SK-N-SH (cell line): ENCODE measurements around the gene ELOVL1. TPM values are rescaled to one million over a fixed set of nuclear protein-coding genes. Genes with fewer than 3 reads are reported as not detected.

Experiments used
- CTCF ChIA-PET: fragments of 300-600, 350-600 bp; formaldehyde crosslinking; extraction: SDS; loops from one replicate; lab custom pipeline; 2021; lab: Yijun Ruan, JAX
- POLR2A ChIA-PET: fragments of 350-600 bp; sonication (Branson Sonifier 250); formaldehyde crosslinking; extraction: SDS; loops from one replicate; lab custom pipeline; 2020; ENCODE audit warnings: antibody characterized with exemption, inconsistent platforms; lab: Yijun Ruan, JAX
- DNase-seq: peaks from one replicate; pipeline ENCODE4 v3.0.0; 2012
- H2AFZ ChIP-seq: fragments of 200-600 bp; sonication (generic); 2 replicates; pipeline ENCODE4 v1.8.1; 2016; ENCODE audit warnings: antibody characterized with exemption, mild to moderate bottlenecking, low read depth
- H3F3A ChIP-seq: fragments of 200-600 bp; sonication (generic); replicated peaks from 2 replicates; pipeline ENCODE3; 2016; ENCODE audit warnings: antibody characterized with exemption, mild to moderate bottlenecking; ENCODE audit not compliant: insufficient read depth
- H3K27ac ChIP-seq, 2 experiments: fragments of 200-500 bp in 1 of 2; fragments of 200-600 bp in 1 of 2; sonication (Bioruptor generic) in 1 of 2; sonication (generic), shearing (Covaris generic) in 1 of 2; 2 replicates each; pipeline versions ENCODE4 v1.5.1 to v1.6.1; 2014 to 2016; ENCODE audit warnings: low read depth in 2 of 2, inconsistent platforms in 1 of 2, low read length in 1 of 2, mild to moderate bottlenecking in 1 of 2, mixed read lengths in 1 of 2
- H3K27me3 ChIP-seq: fragments of 200-600 bp; sonication (generic), shearing (Covaris generic); 2 replicates; pipeline ENCODE4 v1.6.1; 2016; ENCODE audit warnings: mixed run types; ENCODE audit not compliant: insufficient read depth
- H3K36me3 ChIP-seq, 2 experiments: fragments of 200-500 bp in 1 of 2; fragments of 200-600 bp in 1 of 2; sonication (Bioruptor generic) in 1 of 2; sonication (generic) in 1 of 2; replicated peaks in 1 of 2; 2 replicates each; pipeline versions ENCODE3 to v1.5.1; 2014 to 2016; ENCODE audit warnings: low read length in 1 of 2, mild to moderate bottlenecking in 1 of 2; ENCODE audit not compliant: insufficient read depth in 2 of 2, control insufficient read depth in 1 of 2
- H3K4me1 ChIP-seq, 2 experiments: fragments of 200-500 bp in 1 of 2; fragments of 200-600 bp in 1 of 2; sonication (Bioruptor generic) in 1 of 2; sonication (generic), shearing (Covaris generic) in 1 of 2; 2 replicates each; pipeline versions ENCODE4 v1.5.1 to v1.6.1; 2014 to 2016; ENCODE audit warnings: low read depth in 1 of 2, low read length in 1 of 2, mixed run types in 1 of 2; ENCODE audit not compliant: insufficient read depth in 2 of 2, control insufficient read depth in 1 of 2
- H3K4me2 ChIP-seq: fragments of 200-600 bp; sonication (generic), shearing (Covaris generic); 2 replicates; pipeline ENCODE4 v1.6.1; 2017; ENCODE audit warnings: mixed run types
- H3K4me3 ChIP-seq, 2 experiments: fragments of 200-500 bp in 1 of 2; fragments of 200-600 bp in 1 of 2; sonication (Bioruptor generic) in 1 of 2; sonication (generic), shearing (Covaris generic) in 1 of 2; 2 replicates each; pipeline versions ENCODE4 v1.5.1 to v1.8.1; 2014 to 2016; ENCODE audit warnings: low read depth in 2 of 2, inconsistent platforms in 1 of 2, low read length in 1 of 2, mild to moderate bottlenecking in 1 of 2, mixed read lengths in 1 of 2, moderate library complexity in 1 of 2
- H3K79me2 ChIP-seq: fragments of 200-600 bp; sonication (generic); 2 replicates; pipeline ENCODE4 v1.8.1; 2017; ENCODE audit warnings: mild to moderate bottlenecking; ENCODE audit not compliant: insufficient read depth
- H3K9ac ChIP-seq: fragments of 200-600 bp; sonication (generic); 2 replicates; pipeline ENCODE4 v1.6.1; 2017; ENCODE audit warnings: mixed run types
- H3K9me2 ChIP-seq: fragments of 200-600 bp; sonication (generic); 2 replicates; pipeline ENCODE4 v1.6.1; 2017; ENCODE audit warnings: mixed run types
- H3K9me3 ChIP-seq: fragments of 200-600 bp; sonication (generic); 2 replicates; pipeline ENCODE4 v1.6.1; 2017; ENCODE audit warnings: mixed run types, mild to moderate bottlenecking, moderate library complexity
- H4K20me1 ChIP-seq: fragments of 200-600 bp; sonication (generic); 2 replicates; pipeline ENCODE4 v1.6.1; 2017; ENCODE audit warnings: mild to moderate bottlenecking, mixed run types; ENCODE audit not compliant: insufficient read depth
- CHD2 ChIP-seq: fragments of 150-350 bp; IDR thresholded peaks from 2 replicates; pipeline ENCODE4 v1.6.1; 2018; ENCODE audit warnings: low read length; ENCODE audit not compliant: partially characterized antibody
- EP300 ChIP-seq, 2 experiments: IDR thresholded peaks; 2 replicates each; pipeline versions ENCODE4 v1.4.0 to v1.6.1; 2012; ENCODE audit warnings: borderline replicate concordance in 1 of 2, low read depth in 1 of 2, low read length in 1 of 2
- EZH2phosphoT487 ChIP-seq: fragments of 200-600 bp; sonication (generic); IDR thresholded peaks from 2 replicates; pipeline ENCODE4 v1.6.1; 2017; ENCODE audit warnings: low read depth, mixed run types, mild to moderate bottlenecking, antibody characterized with exemption, moderate library complexity, borderline replicate concordance
- FOXJ3 ChIP-seq: sonication (generic); formaldehyde crosslinking; IDR thresholded peaks from 2 replicates; pipeline ENCODE4 v1.5.1; 2020; ENCODE audit warnings: mild to moderate bottlenecking, missing genetic modification reagents
- FOXM1 ChIP-seq: IDR thresholded peaks from 2 replicates; pipeline ENCODE4 v1.4.0; 2012; ENCODE audit warnings: low read depth, mild to moderate bottlenecking
- GATA2 ChIP-seq: sonication (generic); formaldehyde crosslinking; IDR thresholded peaks from 2 replicates; pipeline ENCODE4 v1.5.0; 2020; ENCODE audit warnings: mild to moderate bottlenecking, missing genetic modification reagents
- IRF3 ChIP-seq: fragments of 150-350 bp; IDR thresholded peaks from 2 replicates; pipeline ENCODE4 v1.6.1; 2016; ENCODE audit warnings: mild to moderate bottlenecking, low read depth, low read length
- JUND ChIP-seq: IDR thresholded peaks from 2 replicates; pipeline ENCODE4 v1.4.0; 2012
- MXI1 ChIP-seq: IDR thresholded peaks from 2 replicates; pipeline ENCODE4 v1.6.1; 2012; ENCODE audit warnings: mild to moderate bottlenecking, low read depth, low read length, improper control_type of control experiment
- NRF1 ChIP-seq: IDR thresholded peaks from 2 replicates; pipeline ENCODE4 v1.6.1; 2012; ENCODE audit warnings: low read depth, mild to moderate bottlenecking, low read length
- RAD21 ChIP-seq: IDR thresholded peaks from 2 replicates; pipeline ENCODE4 v1.6.1; 2012; ENCODE audit warnings: mild to moderate bottlenecking, low read length
- RFX5 ChIP-seq: IDR thresholded peaks from 2 replicates; pipeline ENCODE4 v1.6.1; 2012; ENCODE audit warnings: mild to moderate bottlenecking, improper control_type of control experiment, low read length
- RXRA ChIP-seq: IDR thresholded peaks from 2 replicates; pipeline ENCODE4 v1.4.0; 2012; ENCODE audit warnings: low read depth, mild to moderate bottlenecking, borderline replicate concordance
- SIN3A ChIP-seq: IDR thresholded peaks from 2 replicates; pipeline ENCODE4 v1.6.1; 2012; ENCODE audit warnings: low read depth, mild to moderate bottlenecking, low read length, moderate library complexity, borderline replicate concordance
- SMC3 ChIP-seq: IDR thresholded peaks from 2 replicates; pipeline ENCODE4 v1.6.1; 2012; ENCODE audit warnings: low read depth, low read length, improper control_type of control experiment
- TCF12 ChIP-seq: IDR thresholded peaks from 2 replicates; pipeline ENCODE4 v1.4.0; 2012
- TEAD4 ChIP-seq: IDR thresholded peaks from 2 replicates; pipeline ENCODE4 v1.4.0; 2012; ENCODE audit warnings: mild to moderate bottlenecking, borderline replicate concordance; ENCODE audit not compliant: insufficient read depth
- YY1 ChIP-seq: IDR thresholded peaks from 2 replicates; pipeline ENCODE4 v1.4.0; 2012; ENCODE audit warnings: low read depth, mild to moderate bottlenecking
- WGBS: methylation state at CpG from one replicate; pipeline ENCODE4 v1.1.6; 2017; ENCODE audit warnings: low lambda C conversion rate; 5-methylcytosine and 5-hydroxymethylcytosine counted together
- polyA plus RNA-seq, 3 experiments: library from polyadenylated mRNA; depleted of rRNA; stranded (reverse); fragments of >200 nt; gene quantifications; 2 replicates each; pipeline ENCODE4 v1.2.3, GENCODE V29; 2012
- TF ChIP-seq, protein P1 (sequence below): IDR thresholded peaks from 2 replicates; pipeline ENCODE4 v1.4.0; 2012; ENCODE audit warnings: low read depth, borderline replicate concordance
- TF ChIP-seq, protein P2 (sequence below): IDR thresholded peaks from 2 replicates; pipeline ENCODE4 v1.6.1; 2012; ENCODE audit warnings: mild to moderate bottlenecking, low read depth, low read length, moderate library complexity
- TF ChIP-seq, protein P3 (sequence below): IDR thresholded peaks from 2 replicates; pipeline ENCODE4; 2012
- TF ChIP-seq, protein P4 (sequence below): fragments of 200-600 bp; sonication (generic); IDR thresholded peaks from 2 replicates; pipeline ENCODE4 v1.6.1; 2017; ENCODE audit warnings: antibody characterized with exemption, mild to moderate bottlenecking, moderate library complexity

Gene ELOVL1
- polyA plus RNA-seq (2012; rRNA removed), result 127 and 182 TPM in 2 replicates
- polyA plus RNA-seq (2012; cell fraction: cytosol; rRNA removed), result 90.5 and 113 TPM in 2 replicates
- 75.9 and 117 TPM in 2 replicates for polyA plus RNA-seq (2012; cell fraction: nucleus; rRNA removed)

DNA sequence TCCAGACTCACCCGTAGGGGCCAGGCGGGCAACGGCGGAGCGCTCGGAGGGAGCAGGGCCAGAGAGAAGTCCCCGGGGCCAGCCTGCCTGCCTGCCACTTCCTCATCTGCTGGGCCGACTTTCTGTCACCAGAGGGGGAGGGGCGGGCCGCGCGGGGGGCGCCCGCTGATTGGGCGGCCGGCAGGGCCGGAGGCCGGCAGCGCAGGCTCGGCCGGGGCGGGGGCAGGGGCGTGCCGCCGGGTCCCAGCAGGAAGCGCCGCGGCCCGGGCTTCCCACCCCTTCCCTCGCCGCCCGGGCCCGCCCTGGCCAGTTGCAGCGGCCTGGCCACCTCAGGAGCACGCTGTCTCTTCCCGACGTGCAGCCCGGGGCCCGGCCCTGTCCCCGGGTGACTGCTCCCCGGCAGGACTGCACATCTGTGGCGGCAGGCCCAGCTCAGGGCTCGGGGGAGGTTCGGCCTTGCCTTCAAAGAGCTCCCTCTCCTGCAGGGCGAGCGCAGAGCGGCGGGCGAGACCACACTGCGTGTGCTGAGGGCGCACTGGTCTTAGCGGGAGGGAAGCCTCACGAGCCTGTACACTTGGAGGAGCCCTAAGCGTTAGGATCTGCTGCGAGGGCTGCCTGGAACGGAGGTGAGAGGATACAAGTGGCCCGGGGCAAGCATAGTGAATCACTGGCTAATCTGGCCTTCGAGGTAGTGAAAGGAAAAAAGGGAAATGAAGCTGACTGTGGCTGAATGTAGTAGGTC lies at the start of gene ELOVL1:
ELOVL1 (minus strand) TSS at position 108 of the 742 bp plus-strand sequence. CDS start 2,402 bp downstream, outside the sequence.
- 1% methylated on average over 9 of the region's 58 CpGs for whole genome bisulfite sequencing
- H3K4me1 ChIP-seq, result peaks cover 13 to 16% of the 10 kb centered on the region in 2 experiments; a peak in 3 of 4 replicates
- POLR2A ChIA-PET, result interaction anchor here (0.8 to 1.8 kb wide), 3 partner anchors 10 to 14 kb away, joined by 3 to 8 read pairs (median 3); partner anchors contain the start of gene CDC20
- no peak for TF ChIP-seq FOXM1
- no peak for TF ChIP-seq IRF3
- TF ChIP-seq NRF1, result peak; percentile 58
- no peak for TF ChIP-seq GATA2
- no peak for TF ChIP-seq YY1
- no peak for TF ChIP-seq TCF12
- TF ChIP-seq RXRA, result no peak
- no peak for TF ChIP-seq RFX5
- no peak for TF ChIP-seq JUND
- TF ChIP-seq RAD21, result 0 out of 2 replicates have a peak, but pooled peaks have one; percentile 9
- TF ChIP-seq, protein P1, sequence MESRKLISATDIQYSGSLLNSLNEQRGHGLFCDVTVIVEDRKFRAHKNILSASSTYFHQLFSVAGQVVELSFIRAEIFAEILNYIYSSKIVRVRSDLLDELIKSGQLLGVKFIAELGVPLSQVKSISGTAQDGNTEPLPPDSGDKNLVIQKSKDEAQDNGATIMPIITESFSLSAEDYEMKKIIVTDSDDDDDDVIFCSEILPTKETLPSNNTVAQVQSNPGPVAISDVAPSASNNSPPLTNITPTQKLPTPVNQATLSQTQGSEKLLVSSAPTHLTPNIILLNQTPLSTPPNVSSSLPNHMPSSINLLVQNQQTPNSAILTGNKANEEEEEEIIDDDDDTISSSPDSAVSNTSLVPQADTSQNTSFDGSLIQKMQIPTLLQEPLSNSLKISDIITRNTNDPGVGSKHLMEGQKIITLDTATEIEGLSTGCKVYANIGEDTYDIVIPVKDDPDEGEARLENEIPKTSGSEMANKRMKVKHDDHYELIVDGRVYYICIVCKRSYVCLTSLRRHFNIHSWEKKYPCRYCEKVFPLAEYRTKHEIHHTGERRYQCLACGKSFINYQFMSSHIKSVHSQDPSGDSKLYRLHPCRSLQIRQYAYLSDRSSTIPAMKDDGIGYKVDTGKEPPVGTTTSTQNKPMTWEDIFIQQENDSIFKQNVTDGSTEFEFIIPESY, result no peak
- TF ChIP-seq, protein P2, sequence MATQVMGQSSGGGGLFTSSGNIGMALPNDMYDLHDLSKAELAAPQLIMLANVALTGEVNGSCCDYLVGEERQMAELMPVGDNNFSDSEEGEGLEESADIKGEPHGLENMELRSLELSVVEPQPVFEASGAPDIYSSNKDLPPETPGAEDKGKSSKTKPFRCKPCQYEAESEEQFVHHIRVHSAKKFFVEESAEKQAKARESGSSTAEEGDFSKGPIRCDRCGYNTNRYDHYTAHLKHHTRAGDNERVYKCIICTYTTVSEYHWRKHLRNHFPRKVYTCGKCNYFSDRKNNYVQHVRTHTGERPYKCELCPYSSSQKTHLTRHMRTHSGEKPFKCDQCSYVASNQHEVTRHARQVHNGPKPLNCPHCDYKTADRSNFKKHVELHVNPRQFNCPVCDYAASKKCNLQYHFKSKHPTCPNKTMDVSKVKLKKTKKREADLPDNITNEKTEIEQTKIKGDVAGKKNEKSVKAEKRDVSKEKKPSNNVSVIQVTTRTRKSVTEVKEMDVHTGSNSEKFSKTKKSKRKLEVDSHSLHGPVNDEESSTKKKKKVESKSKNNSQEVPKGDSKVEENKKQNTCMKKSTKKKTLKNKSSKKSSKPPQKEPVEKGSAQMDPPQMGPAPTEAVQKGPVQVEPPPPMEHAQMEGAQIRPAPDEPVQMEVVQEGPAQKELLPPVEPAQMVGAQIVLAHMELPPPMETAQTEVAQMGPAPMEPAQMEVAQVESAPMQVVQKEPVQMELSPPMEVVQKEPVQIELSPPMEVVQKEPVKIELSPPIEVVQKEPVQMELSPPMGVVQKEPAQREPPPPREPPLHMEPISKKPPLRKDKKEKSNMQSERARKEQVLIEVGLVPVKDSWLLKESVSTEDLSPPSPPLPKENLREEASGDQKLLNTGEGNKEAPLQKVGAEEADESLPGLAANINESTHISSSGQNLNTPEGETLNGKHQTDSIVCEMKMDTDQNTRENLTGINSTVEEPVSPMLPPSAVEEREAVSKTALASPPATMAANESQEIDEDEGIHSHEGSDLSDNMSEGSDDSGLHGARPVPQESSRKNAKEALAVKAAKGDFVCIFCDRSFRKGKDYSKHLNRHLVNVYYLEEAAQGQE, result no peak; the same call in 1 of the 2 replicates
- TF ChIP-seq MXI1, result peak; percentile 77
- no peak; a peak in 1 of 4 replicates for TF ChIP-seq EP300 (IDR thresholded peaks at IDR 0.05; ENCODE audit: borderline replicate concordance in 1 of 2, low read depth in 1 of 2, low read length in 1 of 2)
- TF ChIP-seq EZH2phosphoT487, result no peak
- TF ChIP-seq TEAD4, result no peak
- TF ChIP-seq, protein P3, sequence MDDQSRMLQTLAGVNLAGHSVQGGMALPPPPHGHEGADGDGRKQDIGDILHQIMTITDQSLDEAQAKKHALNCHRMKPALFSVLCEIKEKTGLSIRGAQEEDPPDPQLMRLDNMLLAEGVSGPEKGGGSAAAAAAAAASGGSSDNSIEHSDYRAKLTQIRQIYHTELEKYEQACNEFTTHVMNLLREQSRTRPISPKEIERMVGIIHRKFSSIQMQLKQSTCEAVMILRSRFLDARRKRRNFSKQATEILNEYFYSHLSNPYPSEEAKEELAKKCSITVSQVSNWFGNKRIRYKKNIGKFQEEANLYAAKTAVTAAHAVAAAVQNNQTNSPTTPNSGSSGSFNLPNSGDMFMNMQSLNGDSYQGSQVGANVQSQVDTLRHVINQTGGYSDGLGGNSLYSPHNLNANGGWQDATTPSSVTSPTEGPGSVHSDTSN, result peak; percentile 29; the same call in 1 of the 2 replicates
- no peak for TF ChIP-seq SMC3
- TF ChIP-seq FOXJ3 (CRISPR knock-in tag), result no peak; the same call in 1 of the 2 replicates
- peak; percentile 34 for TF ChIP-seq CHD2
- TF ChIP-seq, protein P4, sequence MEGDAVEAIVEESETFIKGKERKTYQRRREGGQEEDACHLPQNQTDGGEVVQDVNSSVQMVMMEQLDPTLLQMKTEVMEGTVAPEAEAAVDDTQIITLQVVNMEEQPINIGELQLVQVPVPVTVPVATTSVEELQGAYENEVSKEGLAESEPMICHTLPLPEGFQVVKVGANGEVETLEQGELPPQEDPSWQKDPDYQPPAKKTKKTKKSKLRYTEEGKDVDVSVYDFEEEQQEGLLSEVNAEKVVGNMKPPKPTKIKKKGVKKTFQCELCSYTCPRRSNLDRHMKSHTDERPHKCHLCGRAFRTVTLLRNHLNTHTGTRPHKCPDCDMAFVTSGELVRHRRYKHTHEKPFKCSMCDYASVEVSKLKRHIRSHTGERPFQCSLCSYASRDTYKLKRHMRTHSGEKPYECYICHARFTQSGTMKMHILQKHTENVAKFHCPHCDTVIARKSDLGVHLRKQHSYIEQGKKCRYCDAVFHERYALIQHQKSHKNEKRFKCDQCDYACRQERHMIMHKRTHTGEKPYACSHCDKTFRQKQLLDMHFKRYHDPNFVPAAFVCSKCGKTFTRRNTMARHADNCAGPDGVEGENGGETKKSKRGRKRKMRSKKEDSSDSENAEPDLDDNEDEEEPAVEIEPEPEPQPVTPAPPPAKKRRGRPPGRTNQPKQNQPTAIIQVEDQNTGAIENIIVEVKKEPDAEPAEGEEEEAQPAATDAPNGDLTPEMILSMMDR, result peak; percentile 37
- TF ChIP-seq SIN3A, result 0 out of 2 replicates have a peak, but pooled peaks have one; percentile 48

More for the DNA sequence above, at the start of gene ELOVL1:
- H3K36me3 ChIP-seq, result peaks cover 23 to 27% of the 10 kb centered on the region in 2 experiments
- peak within 1 kb of the TSS; percentile 75 for H3K9ac ChIP-seq
- peak within 1 kb of the TSS; percentile 19; the same call in 1 of the 2 replicates for H2AFZ ChIP-seq
- peak within 1 kb of the TSS; percentile 66 to 73 for H3K4me3 ChIP-seq
- H3K9me2 ChIP-seq, result no peaks in the 10 kb centered on the region
- peak; percentile 99 for DNase-seq
- no peaks in the 10 kb centered on the region for H4K20me1 ChIP-seq
- no peaks in the 10 kb centered on the region for H3K27me3 ChIP-seq
- H3K4me2 ChIP-seq, result peak within 1 kb of the TSS; percentile 81
- H3K9me3 ChIP-seq, result no peaks in the 10 kb centered on the region
- H3F3A ChIP-seq, result peaks cover 43% of the 10 kb centered on the region
- H3K79me2 ChIP-seq, result peaks cover 68% of the 10 kb centered on the region
- CTCF ChIA-PET, result interaction anchor here (0.8 to 1.7 kb wide), 5 partner anchors 9 to 141 kb away, joined by 3 to 9 read pairs (median 4); partner anchors contain the start of gene CDC20
- H3K27ac ChIP-seq, result peak within 1 kb of the TSS; percentile 74 to 92
